SU-DHL-6 (cell line): Measurements from ENCODE around the gene HSDL1.

Experiments used
- CTCF ChIP-seq: fragments of 200-600 bp; sonication (generic); IDR thresholded peaks from one replicate; pipeline ENCODE4 v1.5.1; 2017; ENCODE audit warnings: antibody characterized with exemption, mild to moderate bottlenecking, low read length, moderate library complexity; ENCODE audit not compliant: insufficient read depth, poor library complexity, severe bottlenecking
- EZH2phosphoT487 ChIP-seq: fragments of 200-600 bp; sonication (generic), shearing (Covaris generic); conservative IDR thresholded peaks from 2 replicates; pipeline ENCODE4 v1.6.1; 2018; ENCODE audit warnings: mild to moderate bottlenecking, antibody characterized with exemption, low read length, moderate library complexity, mixed read lengths

DNA sequence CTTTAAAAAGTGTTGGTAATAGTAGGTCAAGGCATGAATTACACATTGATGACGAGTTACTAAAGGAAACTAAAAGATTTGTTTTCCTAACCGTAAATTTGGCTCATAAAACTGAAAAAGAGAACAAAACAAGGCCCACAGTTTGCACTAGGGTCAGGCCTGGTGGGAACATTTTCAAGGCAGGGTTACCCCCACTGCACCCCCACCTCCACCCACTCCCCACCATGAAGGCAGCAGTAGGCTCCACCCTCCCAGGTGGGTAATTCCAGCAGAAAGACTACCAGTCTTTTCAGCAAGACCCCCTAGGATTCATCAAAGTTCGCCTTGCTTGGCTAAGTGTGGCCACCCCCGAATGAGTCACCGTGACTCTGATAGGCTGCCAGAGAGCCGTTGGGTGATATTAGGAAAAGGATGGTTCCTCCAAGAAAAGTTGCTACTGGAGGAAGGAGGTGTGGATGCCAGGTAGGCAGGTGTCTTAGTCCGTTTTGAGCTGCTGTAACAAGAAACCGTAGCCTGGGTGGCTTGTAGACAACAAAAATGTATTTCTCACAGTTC lies 8.8 kb upstream of the HSDL1 start:
- TF ChIP-seq CTCF = no peak
- no peak for TF ChIP-seq EZH2phosphoT487
